Measurements from ENCODE around the gene NACA.
"Not testable (repeated sequence)": the region's sequence is repeated elsewhere in the genome, so short reads cannot be mapped to it uniquely, and the experiment has no call there.

Gene NACA

DNA sequence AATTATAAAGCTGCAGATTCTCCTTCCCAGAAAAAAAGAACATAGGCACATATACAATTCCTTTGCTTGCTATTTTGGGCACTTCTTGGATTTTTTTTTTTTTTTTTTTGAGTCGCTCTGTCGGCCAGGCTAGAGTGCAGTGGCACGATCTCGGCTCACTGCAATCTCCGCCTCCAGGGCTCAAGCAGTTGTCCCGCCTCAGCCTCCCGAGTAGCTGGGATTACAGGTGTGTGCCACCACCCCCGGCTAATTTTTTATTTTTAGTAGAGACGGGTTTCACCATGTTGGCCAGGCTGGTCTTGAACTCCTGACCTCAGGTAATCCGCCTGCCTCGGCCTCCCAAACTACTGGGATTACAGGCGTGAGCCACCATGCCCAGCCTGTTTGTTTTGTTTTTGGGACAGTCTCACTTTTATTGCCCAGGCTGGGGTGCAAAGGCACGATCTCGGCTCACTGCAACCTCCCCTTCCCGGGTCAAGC is 1.1 kb upstream of the NACA start:
- H3K27me3 ChIP-seq (replicated peaks; ENCODE audit: control insufficient read depth, insufficient read depth, low read length, poor library complexity, severe bottlenecking); DNase-seq; H3K9me3 ChIP-seq (ENCODE audit: control insufficient read depth, low read length); H3K4me3 ChIP-seq (ENCODE audit: insufficient read depth, low read depth, low read length, poor library complexity, severe bottlenecking): not testable (repeated sequence)
- Histone ChIP-seq H3K27ac (ENCODE audit: insufficient read depth, low read length, poor library complexity, severe bottlenecking) (peak overlapping the region; percentile 79), H3K36me3 (ENCODE audit: control insufficient read depth, insufficient read depth, low read length) (peaks cover 12% of the 10 kb centered on the region), H3K4me1 (ENCODE audit: control insufficient read depth, insufficient read depth, low read length, poor library complexity, severe bottlenecking) (peaks cover 31% of the 10 kb centered on the region)

DNA sequence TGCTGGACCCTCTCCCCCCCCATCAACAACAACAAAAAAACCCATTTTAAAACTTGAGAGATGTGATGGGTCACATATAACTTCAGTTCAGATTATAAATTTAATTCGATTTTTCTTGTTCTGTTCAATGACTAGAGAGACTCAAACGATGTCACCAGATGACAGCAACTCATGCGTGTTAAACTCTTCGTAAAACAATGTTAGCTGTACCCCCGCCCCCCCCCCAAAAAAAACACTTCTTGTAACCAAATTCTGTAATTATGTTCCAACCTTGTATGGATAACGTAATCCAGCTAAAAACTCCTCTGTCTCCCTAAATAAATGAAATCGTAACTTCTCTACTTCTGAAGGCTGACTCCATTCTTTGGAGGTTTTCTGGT is 614 bp upstream of the NACA start:
- H3K27me3 ChIP-seq (replicated peaks; ENCODE audit: control insufficient read depth, insufficient read depth, low read length, poor library complexity, severe bottlenecking) = no peaks in the 10 kb centered on the region
- H3K36me3 ChIP-seq (ENCODE audit: control insufficient read depth, insufficient read depth, low read length) = peaks cover 12% of the 10 kb centered on the region
- DNase-seq = no peak
- H3K4me1 ChIP-seq (ENCODE audit: control insufficient read depth, insufficient read depth, low read length, poor library complexity, severe bottlenecking) = peaks cover 36% of the 10 kb centered on the region
- H3K4me3 ChIP-seq (ENCODE audit: insufficient read depth, low read depth, low read length, poor library complexity, severe bottlenecking) = peak overlapping the region; percentile 93
- peak overlapping the region; percentile 79 for H3K27ac ChIP-seq (ENCODE audit: insufficient read depth, low read length, poor library complexity, severe bottlenecking)
- no peaks in the 10 kb centered on the region for H3K9me3 ChIP-seq (ENCODE audit: control insufficient read depth, low read length)

DNA sequence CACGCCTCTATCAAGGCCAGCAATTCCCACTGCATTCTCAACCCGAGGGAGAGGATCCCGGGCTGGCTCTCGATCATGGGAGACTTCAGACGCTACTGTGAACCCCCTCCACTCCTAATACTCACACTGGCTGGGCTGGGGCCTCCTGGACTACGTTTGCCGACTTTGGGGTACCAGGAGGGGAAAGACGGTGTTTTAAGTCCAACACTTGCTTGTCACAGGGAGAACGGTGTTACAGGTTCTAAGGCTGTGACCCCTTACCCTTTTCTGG is 463 bp downstream of the NACA start:
- H3K27ac ChIP-seq (ENCODE audit: insufficient read depth, low read length, poor library complexity, severe bottlenecking) = peak overlapping the region; percentile 79
- H3K4me3 ChIP-seq (ENCODE audit: insufficient read depth, low read depth, low read length, poor library complexity, severe bottlenecking) = peak overlapping the region; percentile 93
- H3K4me1 ChIP-seq (ENCODE audit: control insufficient read depth, insufficient read depth, low read length, poor library complexity, severe bottlenecking) = peaks cover 44% of the 10 kb centered on the region
- H3K36me3 ChIP-seq (ENCODE audit: control insufficient read depth, insufficient read depth, low read length) = peaks cover 23% of the 10 kb centered on the region
- H3K27me3 ChIP-seq (replicated peaks; ENCODE audit: control insufficient read depth, insufficient read depth, low read length, poor library complexity, severe bottlenecking) = no peaks in the 10 kb centered on the region
- no peaks in the 10 kb centered on the region for H3K9me3 ChIP-seq (ENCODE audit: control insufficient read depth, low read length)
- DNase-seq = no peak

DNA sequence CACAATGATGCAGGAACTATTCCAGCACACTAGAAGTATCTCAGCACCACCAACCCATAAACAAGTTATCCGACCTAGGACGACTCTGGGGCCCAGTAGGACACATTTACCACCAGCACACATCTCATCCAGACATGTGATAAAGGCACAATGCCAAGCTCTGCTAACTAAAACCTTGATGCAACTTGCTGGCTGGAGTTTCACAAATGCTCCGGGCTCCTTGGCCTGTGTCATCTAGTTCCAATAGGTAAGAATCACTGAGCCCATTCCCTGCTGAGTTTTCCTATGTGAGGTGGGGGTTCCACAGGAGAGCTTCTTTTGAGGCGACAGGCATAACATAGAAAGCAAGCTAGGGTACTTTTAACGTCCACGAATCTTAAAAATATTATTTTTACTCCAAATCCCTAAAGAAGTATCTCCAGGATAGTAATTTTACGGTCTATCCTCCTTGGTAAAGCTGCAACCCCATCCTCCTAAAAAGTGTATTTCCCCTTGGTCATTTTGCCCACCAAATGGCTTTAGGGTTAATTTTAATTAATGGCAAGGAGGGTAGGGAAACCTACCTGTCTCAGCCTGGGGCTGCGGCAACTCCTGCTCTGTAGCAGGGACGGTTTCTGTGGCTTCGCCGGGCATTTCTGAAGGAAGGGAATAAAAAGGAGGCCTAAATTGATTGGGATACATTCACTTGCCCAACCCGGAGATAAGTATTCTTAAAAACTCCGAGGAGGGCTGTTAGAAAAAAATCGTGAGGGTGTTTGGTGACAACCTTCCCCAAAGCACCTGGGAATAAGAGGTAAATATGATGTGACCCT is 1.0 kb downstream of the NACA start:
- Histone ChIP-seq H3K27me3 (replicated peaks; ENCODE audit: control insufficient read depth, insufficient read depth, low read length, poor library complexity, severe bottlenecking) (no peaks in the 10 kb centered on the region), H3K9me3 (ENCODE audit: control insufficient read depth, low read length) (no peaks in the 10 kb centered on the region), H3K36me3 (ENCODE audit: control insufficient read depth, insufficient read depth, low read length) (peaks cover 28% of the 10 kb centered on the region), H3K4me1 (ENCODE audit: control insufficient read depth, insufficient read depth, low read length, poor library complexity, severe bottlenecking) (peaks cover 45% of the 10 kb centered on the region), H3K27ac (ENCODE audit: insufficient read depth, low read length, poor library complexity, severe bottlenecking) (peak overlapping the region; percentile 79), H3K4me3 (ENCODE audit: insufficient read depth, low read depth, low read length, poor library complexity, severe bottlenecking) (peak overlapping the region; percentile 93)
- no peak for DNase-seq

DNA sequence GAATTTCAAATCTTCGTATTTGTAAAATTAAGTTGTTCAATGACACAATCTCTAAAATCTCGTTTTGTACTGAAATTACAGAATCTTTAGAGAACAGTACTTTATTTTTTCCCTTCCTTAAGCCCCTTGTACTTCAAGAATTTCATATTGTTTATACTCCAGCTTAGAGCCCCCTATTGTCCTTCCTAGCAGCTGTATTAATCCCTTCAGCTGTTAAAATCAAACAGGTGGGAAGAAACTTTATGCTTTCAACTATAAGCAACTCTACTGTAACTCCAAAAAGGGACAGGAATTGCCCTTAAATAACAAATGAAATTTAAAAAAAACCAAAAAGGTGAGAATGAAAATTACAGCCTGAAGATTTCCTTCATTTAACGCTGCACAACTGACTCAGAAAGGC is 1.7 kb downstream of the NACA start:
- no peak for DNase-seq
- Histone ChIP-seq H3K36me3 (ENCODE audit: control insufficient read depth, insufficient read depth, low read length) (peaks cover 31% of the 10 kb centered on the region), H3K27me3 (replicated peaks; ENCODE audit: control insufficient read depth, insufficient read depth, low read length, poor library complexity, severe bottlenecking) (no peaks in the 10 kb centered on the region), H3K27ac (ENCODE audit: insufficient read depth, low read length, poor library complexity, severe bottlenecking) (peak overlapping the region; percentile 79), H3K4me3 (ENCODE audit: insufficient read depth, low read depth, low read length, poor library complexity, severe bottlenecking) (peak overlapping the region; percentile 93), H3K9me3 (ENCODE audit: control insufficient read depth, low read length) (no peaks in the 10 kb centered on the region), H3K4me1 (ENCODE audit: control insufficient read depth, insufficient read depth, low read length, poor library complexity, severe bottlenecking) (peaks cover 47% of the 10 kb centered on the region)

DNA sequence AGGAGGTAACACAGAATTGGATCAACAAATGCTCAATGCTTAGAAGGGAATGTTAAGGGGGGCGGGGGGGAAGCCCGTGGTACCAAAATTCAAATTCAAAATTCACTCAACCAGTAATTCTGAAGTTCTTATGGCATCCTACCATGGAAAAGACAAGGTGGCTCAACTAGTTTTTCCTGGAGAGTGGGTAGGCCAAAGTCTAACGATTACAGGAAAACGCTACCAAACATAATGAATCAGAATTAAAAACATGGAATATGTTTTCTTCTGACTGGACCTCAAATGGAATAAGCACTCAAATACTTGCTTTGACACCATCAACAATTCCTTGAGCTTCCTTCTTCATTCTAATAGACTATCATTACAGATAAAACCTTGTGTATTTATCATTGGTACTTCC is 2.3 kb downstream of the NACA start:
- H3K4me3 ChIP-seq (ENCODE audit: insufficient read depth, low read depth, low read length, poor library complexity, severe bottlenecking) = peak overlapping the region; percentile 93
- H3K9me3 ChIP-seq (ENCODE audit: control insufficient read depth, low read length) = no peaks in the 10 kb centered on the region
- H3K4me1 ChIP-seq (ENCODE audit: control insufficient read depth, insufficient read depth, low read length, poor library complexity, severe bottlenecking) = peaks cover 47% of the 10 kb centered on the region
- H3K27ac ChIP-seq (ENCODE audit: insufficient read depth, low read length, poor library complexity, severe bottlenecking) = peak overlapping the region; percentile 79
- no peaks in the 10 kb centered on the region for H3K27me3 ChIP-seq (replicated peaks; ENCODE audit: control insufficient read depth, insufficient read depth, low read length, poor library complexity, severe bottlenecking)
- no peak for DNase-seq
- H3K36me3 ChIP-seq (ENCODE audit: control insufficient read depth, insufficient read depth, low read length) = peaks cover 31% of the 10 kb centered on the region

DNA sequence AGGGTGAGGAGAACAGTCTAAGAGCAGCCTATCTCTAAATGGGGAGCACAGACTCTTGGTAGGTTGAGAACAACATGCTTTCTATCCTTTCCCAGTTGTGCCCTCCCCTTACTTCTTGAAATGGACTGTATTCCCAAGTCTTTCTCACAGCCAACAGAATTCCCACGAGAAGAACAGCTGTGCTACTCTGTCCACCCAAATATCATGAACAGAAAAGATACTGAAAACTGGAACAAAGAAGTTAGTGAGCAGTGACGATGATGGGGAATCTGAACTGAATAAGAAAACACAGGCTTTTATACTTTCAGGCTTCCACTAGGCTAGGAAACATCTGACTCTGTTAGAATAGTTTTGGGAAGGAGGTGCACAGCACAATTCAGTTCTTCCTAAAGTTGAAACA is 3.4 kb downstream of the NACA start:
- H3K4me1 ChIP-seq (ENCODE audit: control insufficient read depth, insufficient read depth, low read length, poor library complexity, severe bottlenecking) = peaks cover 47% of the 10 kb centered on the region
- H3K27ac ChIP-seq (ENCODE audit: insufficient read depth, low read length, poor library complexity, severe bottlenecking) = peak overlapping the region; percentile 9
- no peaks in the 10 kb centered on the region for H3K9me3 ChIP-seq (ENCODE audit: control insufficient read depth, low read length)
- no peak for DNase-seq
- no peaks in the 10 kb centered on the region for H3K27me3 ChIP-seq (replicated peaks; ENCODE audit: control insufficient read depth, insufficient read depth, low read length, poor library complexity, severe bottlenecking)
- peaks cover 38% of the 10 kb centered on the region for H3K36me3 ChIP-seq (ENCODE audit: control insufficient read depth, insufficient read depth, low read length)
- H3K4me3 ChIP-seq (ENCODE audit: insufficient read depth, low read depth, low read length, poor library complexity, severe bottlenecking) = no peak overlapping the region

DNA sequence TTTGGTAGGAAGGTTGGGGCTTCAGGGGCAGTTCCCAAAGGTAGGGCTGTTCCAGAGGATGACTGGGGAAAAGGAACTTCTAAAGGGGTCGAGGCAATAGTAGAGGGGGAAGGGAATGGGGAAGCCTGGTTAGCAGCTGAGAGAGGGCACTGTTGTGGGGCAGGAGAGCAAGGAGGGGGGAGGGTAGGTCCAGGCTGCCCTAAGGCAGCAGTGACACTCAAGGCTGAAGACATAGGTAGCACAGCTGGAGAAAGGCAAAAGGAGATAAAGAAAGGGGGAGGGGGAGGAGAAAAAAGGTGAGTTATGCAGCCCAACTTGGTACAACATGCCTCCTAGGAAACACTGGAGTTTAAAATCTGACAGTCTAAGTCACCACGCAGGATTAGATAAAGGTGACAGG is 3.9 kb downstream of the NACA start:
- peaks cover 43% of the 10 kb centered on the region for H3K36me3 ChIP-seq (ENCODE audit: control insufficient read depth, insufficient read depth, low read length)
- H3K4me1 ChIP-seq (ENCODE audit: control insufficient read depth, insufficient read depth, low read length, poor library complexity, severe bottlenecking) = peaks cover 47% of the 10 kb centered on the region
- H3K27me3 ChIP-seq (replicated peaks; ENCODE audit: control insufficient read depth, insufficient read depth, low read length, poor library complexity, severe bottlenecking) = no peaks in the 10 kb centered on the region
- peak overlapping the region; percentile 9 for H3K27ac ChIP-seq (ENCODE audit: insufficient read depth, low read length, poor library complexity, severe bottlenecking)
- H3K4me3 ChIP-seq (ENCODE audit: insufficient read depth, low read depth, low read length, poor library complexity, severe bottlenecking) = no peak overlapping the region
- no peaks in the 10 kb centered on the region for H3K9me3 ChIP-seq (ENCODE audit: control insufficient read depth, low read length)
- DNase-seq = no peak

DNA sequence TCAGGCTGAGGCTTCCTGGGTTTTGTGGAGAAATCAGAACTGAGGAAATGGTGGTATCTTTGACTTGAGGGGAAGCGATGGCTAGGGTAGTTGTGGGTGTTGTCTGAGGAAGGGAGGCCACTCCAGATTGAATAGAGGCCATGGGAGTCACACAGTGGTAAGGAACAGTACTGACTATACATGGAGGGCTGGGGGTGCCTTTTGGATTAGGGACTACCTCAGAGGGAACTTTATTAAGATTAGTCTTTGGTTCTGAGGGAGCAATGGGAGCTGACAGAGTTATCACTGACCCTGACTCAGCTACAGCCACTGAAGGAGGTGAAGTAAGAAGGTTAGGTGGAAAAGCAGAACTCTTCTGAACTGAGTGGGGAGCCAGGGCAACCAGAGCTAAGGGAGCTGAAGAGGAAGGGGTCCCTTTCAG is 4.4 kb downstream of the NACA start:
- Histone ChIP-seq H3K9me3 (ENCODE audit: control insufficient read depth, low read length) (no peaks in the 10 kb centered on the region), H3K27ac (ENCODE audit: insufficient read depth, low read length, poor library complexity, severe bottlenecking) (peak overlapping the region; percentile 5), H3K27me3 (replicated peaks; ENCODE audit: control insufficient read depth, insufficient read depth, low read length, poor library complexity, severe bottlenecking) (no peaks in the 10 kb centered on the region), H3K4me3 (ENCODE audit: insufficient read depth, low read depth, low read length, poor library complexity, severe bottlenecking) (no peak overlapping the region), H3K36me3 (ENCODE audit: control insufficient read depth, insufficient read depth, low read length) (peaks cover 48% of the 10 kb centered on the region), H3K4me1 (ENCODE audit: control insufficient read depth, insufficient read depth, low read length, poor library complexity, severe bottlenecking) (peaks cover 45% of the 10 kb centered on the region)
- no peak for DNase-seq

DNA sequence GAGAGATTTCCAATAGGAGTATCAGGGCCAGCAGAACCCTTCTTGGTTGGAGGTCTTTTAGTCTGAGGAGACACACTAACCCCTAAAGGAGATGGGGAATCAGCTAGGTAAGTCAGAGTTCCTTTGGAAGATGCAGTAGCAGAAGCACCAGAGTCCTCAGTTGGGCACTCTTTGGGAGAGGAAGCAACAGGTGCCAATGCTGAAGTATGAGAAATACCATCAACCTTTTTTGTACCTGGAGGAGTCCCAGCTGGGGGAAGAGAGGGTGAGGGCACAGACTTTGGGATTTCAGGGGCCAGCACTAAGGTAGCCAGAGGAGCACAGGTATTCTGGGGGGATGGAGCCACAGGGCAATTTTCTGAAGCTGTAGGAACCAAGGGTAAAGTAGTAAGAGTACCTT is 6.0 kb downstream of the NACA start:
- no peak overlapping the region for H3K27ac ChIP-seq (ENCODE audit: insufficient read depth, low read length, poor library complexity, severe bottlenecking)
- H3K4me3 ChIP-seq (ENCODE audit: insufficient read depth, low read depth, low read length, poor library complexity, severe bottlenecking) = no peak overlapping the region
- no peaks in the 10 kb centered on the region for H3K27me3 ChIP-seq (replicated peaks; ENCODE audit: control insufficient read depth, insufficient read depth, low read length, poor library complexity, severe bottlenecking)
- peaks cover 41% of the 10 kb centered on the region for H3K4me1 ChIP-seq (ENCODE audit: control insufficient read depth, insufficient read depth, low read length, poor library complexity, severe bottlenecking)
- H3K9me3 ChIP-seq (ENCODE audit: control insufficient read depth, low read length) = no peaks in the 10 kb centered on the region
- no peak for DNase-seq
- peaks cover 64% of the 10 kb centered on the region for H3K36me3 ChIP-seq (ENCODE audit: control insufficient read depth, insufficient read depth, low read length)

Data from effector memory CD4-positive, alpha-beta T cell (primary cell).